T-helper 2 cell treated with Interferon-gamma antibody and Interleukin-4, amounts not matched to agents 5 μg/mL and 100 μg/mL, for 36 hours (primary cell): ENCODE results near the gene TIMM50.
A peak's percentile ranks its signal among the peaks of the same experiment; 100 is the strongest.
"Not testable (repeated sequence)": the region's sequence is repeated elsewhere in the genome, so short reads cannot be mapped to it uniquely, and the experiment has no call there.

Source experiments
- DNase-seq: peaks from one replicate; pipeline ENCODE4 v3.0.0; 2021; ENCODE audit warnings: low spot score
- H3K27ac Mint-ChIP-seq: one replicate; pipeline ENCODE4 v1.8.0; 2021; ENCODE audit warnings: mild to moderate bottlenecking, mixed read lengths
- H3K27me3 Mint-ChIP-seq: one replicate; pipeline ENCODE4 v1.8.0; 2021; ENCODE audit warnings: low read depth, mixed read lengths
- H3K36me3 Mint-ChIP-seq: one replicate; pipeline ENCODE4 v1.8.0; 2021; ENCODE audit warnings: low read depth, mixed read lengths
- H3K4me1 Mint-ChIP-seq: one replicate; pipeline ENCODE4 v1.8.0; 2021; ENCODE audit warnings: low read depth, mixed read lengths
- H3K4me3 Mint-ChIP-seq: one replicate; pipeline ENCODE4 v1.8.0; 2022; ENCODE audit warnings: mild to moderate bottlenecking, moderate library complexity, mixed read lengths
- H3K9me3 Mint-ChIP-seq: one replicate; pipeline ENCODE4 v1.8.0; 2021; ENCODE audit warnings: mixed read lengths

TIMM50 gene

DNA sequence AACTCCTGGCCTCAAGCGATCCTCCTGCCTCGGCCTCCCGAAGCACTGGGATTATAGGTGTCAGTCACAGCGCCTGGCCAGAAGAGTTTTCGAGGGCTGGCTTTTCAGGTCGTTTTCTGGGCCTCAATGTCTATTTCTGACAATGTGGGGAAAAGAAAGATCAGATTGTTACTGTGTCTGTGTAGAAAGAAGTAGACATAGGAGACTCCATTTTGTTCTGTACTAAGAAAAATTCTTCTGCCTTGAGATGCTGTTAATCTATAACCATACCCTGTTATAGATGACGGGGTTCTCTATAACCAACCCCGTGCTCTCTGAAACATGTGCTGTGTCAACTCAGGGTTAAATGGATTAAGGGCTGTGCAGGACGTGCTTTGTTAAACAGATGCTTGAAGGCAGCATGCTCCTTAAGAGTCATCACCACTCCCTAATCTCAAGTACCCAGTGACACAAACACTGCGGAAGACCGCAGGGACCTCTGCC lies 1.3 kb upstream of the TIMM50 start:
- H3K36me3 Mint-ChIP-seq = peaks cover 27% of the 10 kb centered on the region
- H3K27ac Mint-ChIP-seq = peak overlapping the region; percentile 89
- peaks cover 26% of the 10 kb centered on the region for H3K4me1 Mint-ChIP-seq
- H3K4me3 Mint-ChIP-seq = peak overlapping the region; percentile 96
- H3K27me3 Mint-ChIP-seq, DNase-seq, H3K9me3 Mint-ChIP-seq: not testable (repeated sequence)

DNA sequence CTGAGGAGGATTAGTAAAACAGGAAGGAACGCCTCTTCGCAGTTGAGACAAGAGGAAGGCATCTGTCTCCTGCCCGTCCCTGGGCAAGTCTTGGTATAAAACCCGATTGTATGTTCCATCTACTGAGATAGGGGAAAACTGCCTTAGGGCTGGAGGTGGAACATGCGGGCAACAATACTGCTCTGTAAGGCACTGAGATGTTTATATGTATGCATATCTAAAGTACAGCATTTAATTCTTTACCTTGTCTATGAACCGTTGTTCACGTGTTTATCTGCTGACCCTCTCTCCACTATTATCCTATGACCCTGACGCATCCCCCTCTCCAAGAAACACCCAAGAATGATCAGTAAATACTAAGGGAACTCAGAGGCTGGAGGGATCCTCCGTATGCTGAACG lies 722 bp upstream of the TIMM50 start:
- no peaks in the 10 kb centered on the region for H3K27me3 Mint-ChIP-seq
- peak overlapping the region; percentile 96 for H3K4me3 Mint-ChIP-seq
- no peak for DNase-seq
- H3K4me1 Mint-ChIP-seq = peaks cover 26% of the 10 kb centered on the region
- peaks cover 21% of the 10 kb centered on the region for H3K36me3 Mint-ChIP-seq
- H3K27ac Mint-ChIP-seq = peak overlapping the region; percentile 89
- no peaks in the 10 kb centered on the region for H3K9me3 Mint-ChIP-seq

DNA sequence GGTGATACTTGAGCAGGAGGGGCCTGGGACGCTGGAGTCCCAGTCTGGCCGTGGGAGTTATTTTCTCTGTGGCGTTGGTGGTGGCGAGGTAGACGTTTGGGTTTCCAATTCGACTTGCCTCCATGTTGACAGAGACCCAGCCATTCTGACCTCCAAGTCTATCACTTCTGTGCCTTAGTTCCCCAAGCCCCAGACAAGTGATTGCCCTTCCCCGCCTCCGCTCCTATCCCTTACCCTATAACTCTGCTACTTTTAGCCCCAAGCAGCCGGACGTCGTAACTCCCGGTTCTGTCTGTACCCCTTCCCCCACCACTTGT lies 549 bp downstream of the TIMM50 start:
- H3K4me3 Mint-ChIP-seq = peak overlapping the region; percentile 96
- no peak for DNase-seq
- peaks cover 26% of the 10 kb centered on the region for H3K4me1 Mint-ChIP-seq
- H3K9me3 Mint-ChIP-seq = no peaks in the 10 kb centered on the region
- H3K27ac Mint-ChIP-seq = peak overlapping the region; percentile 89
- peaks cover 15% of the 10 kb centered on the region for H3K36me3 Mint-ChIP-seq
- no peaks in the 10 kb centered on the region for H3K27me3 Mint-ChIP-seq

DNA sequence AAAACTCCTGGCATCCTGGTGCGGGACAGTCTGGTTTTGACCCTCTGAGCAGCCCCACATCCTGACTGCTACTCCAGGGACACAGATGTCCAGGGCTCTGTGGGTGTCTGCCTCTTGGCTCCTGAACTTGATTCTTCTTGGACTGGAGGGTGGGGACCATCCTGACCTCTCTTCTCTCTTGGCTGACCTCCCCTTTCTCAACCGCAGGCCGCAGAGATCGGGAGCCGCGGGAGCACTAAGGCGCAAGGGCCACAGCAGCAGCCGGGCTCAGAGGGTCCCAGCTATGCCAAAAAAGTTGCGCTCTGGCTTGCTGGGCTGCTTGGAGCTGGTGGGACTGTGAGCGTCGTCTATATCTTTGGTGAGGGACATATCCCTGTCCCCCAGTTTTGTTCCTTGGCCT lies 1.0 kb downstream of the TIMM50 start:
- H3K9me3 Mint-ChIP-seq = no peaks in the 10 kb centered on the region
- H3K27me3 Mint-ChIP-seq = no peaks in the 10 kb centered on the region

DNA sequence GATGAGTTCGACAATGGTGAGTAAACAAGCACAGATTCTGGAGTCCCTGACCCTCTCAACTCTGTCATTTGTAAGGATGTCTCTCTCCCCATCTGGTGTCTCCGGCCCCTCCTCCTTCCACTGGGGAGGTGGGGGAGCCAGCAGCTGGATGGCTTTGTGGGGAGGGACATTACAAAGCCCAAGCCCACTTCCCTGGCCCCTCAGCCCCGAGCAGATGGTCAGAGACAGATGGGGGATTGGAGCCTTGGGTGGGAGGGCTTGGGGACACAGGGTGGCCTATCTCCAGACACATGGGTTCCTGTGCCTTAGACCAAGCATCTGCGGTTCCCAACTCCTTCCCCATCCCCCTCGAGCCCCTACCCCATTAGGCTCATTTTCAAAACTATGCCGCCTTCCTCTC lies 2.5 kb downstream of the TIMM50 start:
- DNase-seq = no peak
- no peaks in the 10 kb centered on the region for H3K9me3 Mint-ChIP-seq
- no peak overlapping the region for H3K27ac Mint-ChIP-seq
- peak overlapping the region; percentile 49 for H3K4me3 Mint-ChIP-seq
- H3K36me3 Mint-ChIP-seq = peaks cover 16% of the 10 kb centered on the region
- H3K27me3 Mint-ChIP-seq = no peaks in the 10 kb centered on the region
- peaks cover 26% of the 10 kb centered on the region for H3K4me1 Mint-ChIP-seq

More for the DNA sequence above, 1.0 kb downstream of the TIMM50 start:
- peak overlapping the region; percentile 96 for H3K4me3 Mint-ChIP-seq
- no peak for DNase-seq
- H3K4me1 Mint-ChIP-seq = peaks cover 26% of the 10 kb centered on the region
- H3K36me3 Mint-ChIP-seq = peaks cover 12% of the 10 kb centered on the region
- H3K27ac Mint-ChIP-seq = peak overlapping the region; percentile 89

DNA sequence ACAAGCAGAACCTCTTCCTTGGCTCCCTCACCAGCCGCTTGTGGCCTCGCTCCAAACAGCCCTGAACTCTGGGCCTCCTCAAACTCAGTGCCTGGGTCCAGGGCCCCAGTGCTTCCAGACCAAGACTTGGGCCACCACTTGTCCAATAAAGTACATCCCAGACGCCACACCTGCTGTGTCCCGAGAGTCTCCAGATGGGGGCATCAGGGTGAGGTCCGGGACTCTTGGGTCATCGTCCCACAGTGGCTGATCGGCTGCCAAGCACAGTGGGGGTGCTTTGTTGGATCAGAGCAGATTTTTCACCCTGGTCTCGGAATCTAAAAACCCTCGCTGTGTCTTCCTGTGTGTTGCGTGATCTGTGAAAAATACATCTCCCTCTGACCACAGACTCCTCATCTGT lies 9.1 kb downstream of the TIMM50 start:
- peaks cover 21% of the 10 kb centered on the region for H3K36me3 Mint-ChIP-seq
- H3K4me3 Mint-ChIP-seq = no peak overlapping the region

DNA sequence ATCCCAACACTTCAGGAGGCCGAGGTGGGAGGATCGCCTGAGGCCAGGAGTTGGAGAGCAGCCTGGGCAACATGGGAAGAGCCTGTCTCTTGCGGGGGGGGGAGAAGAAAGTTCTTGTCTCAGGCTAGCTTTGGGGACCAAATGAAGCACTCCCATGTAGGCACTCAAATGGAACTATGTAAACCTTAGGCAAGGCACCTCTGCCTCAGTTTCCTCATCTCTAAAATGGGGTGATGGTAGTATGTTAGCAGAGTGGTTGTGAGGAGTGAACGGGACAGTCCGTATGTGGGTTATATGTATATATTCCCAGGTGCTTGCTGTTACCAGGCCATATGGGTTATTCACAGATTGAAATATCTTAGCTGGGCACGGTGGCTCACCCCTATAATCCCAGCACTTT lies 11.6 kb downstream of the TIMM50 start:
- Mint-ChIP-seq H3K36me3 (peaks cover 16% of the 10 kb centered on the region), H3K27ac (no peak overlapping the region)

More for the DNA sequence above, 9.1 kb downstream of the TIMM50 start:
- H3K27ac Mint-ChIP-seq = no peak overlapping the region
- no peak for DNase-seq
- H3K4me1 Mint-ChIP-seq = no peaks in the 10 kb centered on the region
- H3K27me3 Mint-ChIP-seq = no peaks in the 10 kb centered on the region
- H3K9me3 Mint-ChIP-seq = no peaks in the 10 kb centered on the region

DNA sequence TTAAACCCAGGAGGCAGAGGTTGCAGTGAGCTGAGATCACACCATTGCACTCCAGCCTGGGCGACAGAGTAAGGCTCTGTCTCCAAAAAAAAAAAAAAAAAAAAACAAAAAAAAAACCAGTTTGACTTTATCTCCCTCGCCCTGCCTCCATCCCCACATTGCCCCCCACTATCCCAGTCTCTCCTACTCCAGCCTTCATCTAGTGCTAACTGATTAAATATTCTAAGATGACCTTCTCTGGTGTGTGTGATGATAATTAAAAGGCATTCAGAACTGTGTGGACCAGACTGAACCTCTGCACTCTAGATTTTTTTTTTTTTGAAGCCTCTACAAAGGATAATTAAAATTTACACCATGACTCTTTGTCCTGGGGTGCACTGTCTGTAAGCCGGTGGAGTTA lies 12.2 kb downstream of the TIMM50 start:
- Mint-ChIP-seq H3K4me3 (no peak overlapping the region), H3K27ac (no peak overlapping the region), H3K4me1 (no peaks in the 10 kb centered on the region), H3K9me3 (no peaks in the 10 kb centered on the region), H3K36me3 (peaks cover 15% of the 10 kb centered on the region), H3K27me3 (peaks cover 17% of the 10 kb centered on the region)
- DNase-seq = no peak

More for the DNA sequence above, 11.6 kb downstream of the TIMM50 start:
- Mint-ChIP-seq H3K9me3 (no peaks in the 10 kb centered on the region), H3K4me1 (no peaks in the 10 kb centered on the region), H3K4me3 (no peak overlapping the region), H3K27me3 (peaks cover 12% of the 10 kb centered on the region)
- no peak for DNase-seq

DNA sequence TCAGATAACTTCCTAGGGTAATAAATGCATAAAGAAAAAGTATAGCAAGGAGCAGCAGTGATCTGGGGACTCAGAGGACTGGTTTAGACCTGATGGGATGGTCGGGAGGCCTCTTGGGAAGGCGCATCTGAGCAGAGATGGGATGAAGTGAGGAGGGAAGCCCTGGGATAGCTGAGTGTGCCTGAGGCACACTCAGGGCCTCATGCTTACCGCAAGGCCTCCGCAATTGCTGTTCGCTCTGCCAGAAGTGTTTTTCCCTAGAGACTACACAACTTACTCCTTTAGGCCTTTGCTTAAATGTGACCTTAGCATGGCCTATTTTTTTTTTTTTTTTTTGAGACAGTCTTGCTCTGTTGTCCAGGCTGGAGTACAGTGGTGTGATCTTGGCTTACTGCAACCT lies 14.0 kb downstream of the TIMM50 start:
- H3K9me3 Mint-ChIP-seq = no peaks in the 10 kb centered on the region
- peaks cover 6% of the 10 kb centered on the region for H3K36me3 Mint-ChIP-seq
- H3K27ac Mint-ChIP-seq = no peak overlapping the region
- H3K4me1 Mint-ChIP-seq = peaks cover 6% of the 10 kb centered on the region
- no peak for DNase-seq
- peaks cover 31% of the 10 kb centered on the region for H3K27me3 Mint-ChIP-seq
- H3K4me3 Mint-ChIP-seq = no peak overlapping the region

DNA sequence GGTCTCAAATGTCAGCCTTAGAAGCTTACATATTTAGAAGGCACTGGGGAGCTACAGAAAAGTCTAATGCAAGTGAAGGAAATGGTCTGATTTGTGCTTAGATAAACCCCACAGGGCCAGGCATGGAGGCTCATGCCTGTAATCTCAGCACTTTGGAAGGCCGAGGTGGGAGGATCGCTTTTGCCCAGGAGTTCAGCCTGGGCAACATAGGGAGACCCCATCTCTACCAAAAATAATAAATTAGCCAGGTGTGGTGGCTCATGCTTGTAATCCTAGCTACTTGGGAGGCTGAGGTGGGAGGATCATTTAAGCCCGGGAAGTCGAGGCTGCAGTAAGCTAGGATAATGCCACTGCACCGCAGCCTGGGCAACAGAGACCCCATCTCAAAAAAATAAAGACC lies 15.4 kb downstream of the TIMM50 start:
- Mint-ChIP-seq H3K27ac (no peak overlapping the region), H3K9me3 (no peaks in the 10 kb centered on the region), H3K27me3 (peaks cover 45% of the 10 kb centered on the region), H3K4me3 (no peak overlapping the region), H3K4me1 (peaks cover 6% of the 10 kb centered on the region), H3K36me3 (peaks cover 4% of the 10 kb centered on the region)
- no peak for DNase-seq

DNA sequence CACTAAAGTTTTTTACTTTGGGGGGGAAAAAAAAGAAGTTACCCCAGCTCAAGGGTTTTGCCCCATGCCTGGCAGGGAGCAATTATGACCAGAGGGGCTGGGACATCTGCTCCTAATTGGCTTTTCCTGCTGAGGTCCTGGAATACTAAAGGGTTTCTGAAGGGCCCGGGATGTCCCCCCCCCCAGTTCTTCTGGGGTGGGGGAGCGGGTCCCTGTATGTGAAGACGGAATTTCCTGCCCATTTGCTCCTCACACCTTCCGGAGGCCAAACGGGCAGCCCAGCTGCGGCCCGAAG lies 17.0 kb downstream of the TIMM50 start:
- Mint-ChIP-seq H3K4me3 (no peak overlapping the region), H3K27me3 (peaks cover 52% of the 10 kb centered on the region), H3K4me1 (peaks cover 6% of the 10 kb centered on the region), H3K36me3 (peaks cover 4% of the 10 kb centered on the region), H3K9me3 (no peaks in the 10 kb centered on the region), H3K27ac (no peak overlapping the region)
- DNase-seq = no peak

DNA sequence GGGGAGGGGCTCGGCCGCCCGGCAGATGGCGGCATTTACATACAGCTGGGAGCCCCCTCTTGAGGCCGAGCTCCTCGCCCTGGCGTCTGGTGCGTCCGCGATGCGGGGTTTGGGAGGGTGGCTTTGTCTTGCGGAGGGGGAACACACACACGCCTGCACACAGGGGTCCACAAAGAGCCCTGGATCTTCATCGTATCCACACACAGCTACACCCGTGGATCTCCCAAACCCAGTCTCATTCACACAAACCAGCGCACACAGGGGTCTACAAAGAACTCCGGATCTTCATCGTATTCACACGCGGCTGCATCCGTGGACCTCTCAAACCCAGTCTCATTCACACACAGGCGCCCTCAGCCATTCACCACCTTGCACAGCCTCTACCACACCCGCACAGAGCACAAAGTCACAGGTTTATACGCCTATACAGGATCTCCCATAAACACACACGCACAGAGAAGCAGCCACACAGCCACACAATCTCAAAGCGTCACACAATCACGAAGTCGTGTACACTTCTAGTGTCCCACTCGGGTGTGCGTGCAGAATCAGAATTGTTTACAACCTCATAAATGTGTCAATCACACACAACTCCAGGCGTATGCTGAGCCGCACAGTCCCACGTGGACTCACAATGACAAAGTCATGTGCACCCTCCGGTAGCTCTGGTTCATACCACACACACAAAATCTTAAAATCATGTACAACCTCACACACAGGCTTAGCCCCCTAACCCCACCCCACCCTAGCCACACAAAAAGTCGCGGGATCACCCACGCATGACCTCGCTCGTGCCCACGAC lies 17.6 kb downstream of the TIMM50 start:
- no peak for DNase-seq
- H3K4me3 Mint-ChIP-seq = peak overlapping the region; percentile 37
- peaks cover 55% of the 10 kb centered on the region for H3K27me3 Mint-ChIP-seq
- H3K9me3 Mint-ChIP-seq = no peaks in the 10 kb centered on the region
- no peak overlapping the region for H3K27ac Mint-ChIP-seq
- peaks cover 2% of the 10 kb centered on the region for H3K36me3 Mint-ChIP-seq
- peaks cover 8% of the 10 kb centered on the region for H3K4me1 Mint-ChIP-seq

DNA sequence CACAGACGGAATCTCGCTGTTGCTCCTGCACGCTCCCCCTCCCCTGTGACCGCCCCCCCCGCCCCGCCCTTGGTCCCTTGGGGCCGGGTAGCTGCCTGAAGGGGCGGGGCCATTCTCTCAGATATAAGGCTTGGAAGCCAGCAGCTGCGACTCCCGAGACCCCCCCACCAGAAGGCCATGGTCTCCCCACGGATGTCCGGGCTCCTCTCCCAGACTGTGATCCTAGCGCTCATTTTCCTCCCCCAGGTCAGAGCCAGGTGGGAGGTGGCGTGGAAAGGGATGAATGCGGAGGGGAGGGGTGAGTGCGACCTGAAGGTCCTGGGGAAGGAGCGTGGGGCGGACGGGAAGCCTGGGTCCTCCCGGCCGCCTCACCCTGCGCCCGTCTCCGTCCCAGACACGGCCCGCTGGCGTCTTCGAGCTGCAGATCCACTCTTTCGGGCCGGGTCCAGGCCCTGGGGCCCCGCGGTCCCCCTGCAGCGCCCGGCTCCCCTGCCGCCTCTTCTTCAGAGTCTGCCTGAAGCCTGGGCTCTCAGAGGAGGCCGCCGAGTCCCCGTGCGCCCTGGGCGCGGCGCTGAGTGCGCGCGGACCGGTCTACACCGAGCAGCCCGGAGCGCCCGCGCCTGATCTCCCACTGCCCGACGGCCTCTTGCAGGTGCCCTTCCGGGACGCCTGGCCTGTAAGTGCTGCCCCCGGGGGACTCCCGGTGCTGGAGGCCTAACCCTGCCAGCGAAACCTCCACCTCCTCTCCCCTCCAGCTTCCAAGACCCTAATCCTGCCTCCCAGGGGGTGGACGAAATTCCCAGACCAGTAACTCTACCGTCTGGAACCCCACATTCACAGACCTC lies 18.4 kb downstream of the TIMM50 start, which contains the start of gene DLL3:
Gene DLL3 (plus strand): TSS at position 150 of the 845 bp plus-strand sequence. CDS start 28 bp downstream, at position 178.
- H3K9me3 Mint-ChIP-seq = no peaks in the 10 kb centered on the region
- H3K4me1 Mint-ChIP-seq = peaks cover 12% of the 10 kb centered on the region
- peaks cover 61% of the 10 kb centered on the region for H3K27me3 Mint-ChIP-seq
- H3K4me3 Mint-ChIP-seq = peak within 1 kb of the TSS; percentile 37
- peaks cover 2% of the 10 kb centered on the region for H3K36me3 Mint-ChIP-seq
- no peak for DNase-seq
- no peak within 1 kb of the TSS for H3K27ac Mint-ChIP-seq

DNA sequence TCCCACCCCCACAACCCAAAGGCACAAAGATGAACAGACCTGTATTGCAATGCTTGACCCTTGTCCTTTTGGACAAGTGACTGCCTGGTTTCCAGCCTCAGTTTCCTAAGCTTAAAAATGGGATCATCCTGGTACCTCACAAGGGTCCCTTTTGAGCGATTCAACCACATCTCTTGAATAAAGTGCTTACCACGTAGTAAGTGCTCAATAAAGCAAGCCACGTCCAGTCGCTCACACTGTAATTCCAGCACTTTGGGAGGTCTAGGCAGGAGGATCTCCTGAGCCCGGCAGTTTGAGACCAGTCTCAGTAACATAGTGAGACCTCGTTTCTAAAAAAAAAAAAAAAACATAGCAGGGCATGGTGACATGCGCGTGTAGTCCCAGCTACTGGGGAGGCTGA lies 19.3 kb downstream of the TIMM50 start:
- peaks cover 12% of the 10 kb centered on the region for H3K4me1 Mint-ChIP-seq
- no peak overlapping the region for H3K27ac Mint-ChIP-seq
- no peak for DNase-seq
- peaks cover 2% of the 10 kb centered on the region for H3K36me3 Mint-ChIP-seq
- peaks cover 69% of the 10 kb centered on the region for H3K27me3 Mint-ChIP-seq
- H3K9me3 Mint-ChIP-seq = no peaks in the 10 kb centered on the region
- H3K4me3 Mint-ChIP-seq = no peak overlapping the region
